ENCODE measurements around the gene SRRM4.
"Not testable (repeated sequence)": the region's sequence is repeated elsewhere in the genome, so short reads cannot be mapped to it uniquely, and the experiment has no call there.

The SRRM4 gene

GRCh38 chr12:118981285-118982211 is at the start of gene SRRM4:
SRRM4 (plus strand) TSS chr12:118981541; CDS start chr12:118981883, 342 bp downstream.
- DNase-seq, result peak; percentile 62

GRCh38 chr12:118946256-118946655 is 35.1 kb upstream of the SRRM4 start:
- DNase-seq, result no peak

- DNase-seq, result no peak
Measured at GRCh38 chr12:118958520-118958919, 22.8 kb upstream of the SRRM4 start.

- DNase-seq, result no peak
Measured at GRCh38 chr12:118959348-118959747, 22.0 kb upstream of the SRRM4 start.

- no peak for DNase-seq
Measured at GRCh38 chr12:118959985-118960560, 21.3 kb upstream of the SRRM4 start.

GRCh38 chr12:118960865-118961264 is 20.5 kb upstream of the SRRM4 start:
- no peak for DNase-seq

- no peak for DNase-seq
Measured at GRCh38 chr12:118964988-118965387, 16.4 kb upstream of the SRRM4 start.

GRCh38 chr12:118970856-118971255 is 10.5 kb upstream of the SRRM4 start:
- no peak for DNase-seq

- DNase-seq, result no peak
Measured at GRCh38 chr12:118972982-118973381, 8.4 kb upstream of the SRRM4 start.

GRCh38 chr12:118979763-118980406 is 1.5 kb upstream of the SRRM4 start:
- peak; percentile 69 for DNase-seq

- DNase-seq, result no peak
Measured at GRCh38 chr12:118980407-118981014, 830 bp upstream of the SRRM4 start.

GRCh38 chr12:118982302-118982701 is 961 bp downstream of the SRRM4 start:
- no peak for DNase-seq

GRCh38 chr12:118982984-118983761 is 1.8 kb downstream of the SRRM4 start:
- no peak for DNase-seq

- DNase-seq, result no peak
Measured at GRCh38 chr12:118984161-118984943, 3.0 kb downstream of the SRRM4 start.

GRCh38 chr12:118986050-118986449 is 4.7 kb downstream of the SRRM4 start:
- no peak for DNase-seq

GRCh38 chr12:118999107-118999506 is 17.8 kb downstream of the SRRM4 start:
- DNase-seq, result no peak

- DNase-seq, result no peak
Measured at GRCh38 chr12:119005085-119005484, 23.7 kb downstream of the SRRM4 start.

GRCh38 chr12:119005913-119006312 is 24.6 kb downstream of the SRRM4 start:
- DNase-seq, result no peak

- DNase-seq, result no peak
Measured at GRCh38 chr12:119006746-119007145, 25.4 kb downstream of the SRRM4 start.

- DNase-seq, result not testable (repeated sequence)
Measured at GRCh38 chr12:119008273-119008672, 26.9 kb downstream of the SRRM4 start.

GRCh38 chr12:119008691-119009221 is 27.4 kb downstream of the SRRM4 start:
- peak; percentile 41 for DNase-seq
